Stimulated activated CD4-positive, alpha-beta T cell treated with anti-CD3 and anti-CD28 coated beads, Interleukin-12 subunit alpha, Interleukin-12 subunit beta, amount 100 ng/mL, for 4 hours (primary cell): ENCODE results near the gene MS4A7.
"Not testable (repeated sequence)": the region's sequence is repeated elsewhere in the genome, so short reads cannot be mapped to it uniquely, and the experiment has no call there.

Source experiments
- DNase-seq: peaks from one replicate; pipeline ENCODE4 v3.0.0-alpha.2; 2020

MS4A7 gene, protein sequence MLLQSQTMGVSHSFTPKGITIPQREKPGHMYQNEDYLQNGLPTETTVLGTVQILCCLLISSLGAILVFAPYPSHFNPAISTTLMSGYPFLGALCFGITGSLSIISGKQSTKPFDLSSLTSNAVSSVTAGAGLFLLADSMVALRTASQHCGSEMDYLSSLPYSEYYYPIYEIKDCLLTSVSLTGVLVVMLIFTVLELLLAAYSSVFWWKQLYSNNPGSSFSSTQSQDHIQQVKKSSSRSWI

DNA sequence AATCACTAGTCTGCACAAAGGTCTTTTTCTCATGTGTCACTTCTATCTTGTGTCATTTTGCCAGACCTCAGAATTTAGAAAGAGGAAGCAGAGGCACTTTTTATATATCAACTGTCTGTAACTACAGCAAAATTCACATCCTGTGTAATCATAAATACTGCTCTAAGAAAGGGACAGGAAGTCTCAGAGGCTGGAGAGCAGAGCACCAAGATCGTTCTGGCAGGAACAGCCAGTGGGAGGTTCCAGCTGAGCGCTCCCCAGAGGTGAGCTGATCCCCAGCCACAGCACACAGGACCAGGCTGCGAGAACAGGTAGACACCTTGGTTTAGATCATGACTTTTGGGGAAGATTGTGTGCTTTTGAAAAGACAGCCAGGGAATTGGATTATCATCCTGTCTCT, at the start of gene MS4A7:
Gene MS4A7 (plus strand): TSS at position 179 of the 400 bp plus-strand sequence. CDS start 4,610 bp downstream, outside the sequence.
- DNase-seq, result no peak

DNA sequence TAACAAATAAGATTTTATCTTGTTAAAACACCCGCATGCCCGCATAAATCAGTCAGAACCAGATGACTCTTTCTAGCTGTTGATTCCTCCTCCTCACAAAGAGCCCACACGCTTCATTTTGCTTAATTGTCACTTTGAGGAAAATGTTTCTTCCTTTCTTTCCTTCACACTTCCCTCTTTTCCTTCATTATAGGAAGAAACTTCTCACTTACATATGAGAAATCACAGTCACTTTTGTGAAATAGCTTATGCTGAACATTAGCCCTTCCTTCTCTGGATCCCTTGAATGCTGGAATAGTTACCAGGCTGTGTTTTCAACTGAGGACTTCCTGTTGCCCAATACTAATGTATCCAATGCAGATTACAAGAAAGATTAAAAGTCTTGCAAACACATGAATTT, 45.5 kb upstream of the MS4A7 start:
- no peak for DNase-seq

DNA sequence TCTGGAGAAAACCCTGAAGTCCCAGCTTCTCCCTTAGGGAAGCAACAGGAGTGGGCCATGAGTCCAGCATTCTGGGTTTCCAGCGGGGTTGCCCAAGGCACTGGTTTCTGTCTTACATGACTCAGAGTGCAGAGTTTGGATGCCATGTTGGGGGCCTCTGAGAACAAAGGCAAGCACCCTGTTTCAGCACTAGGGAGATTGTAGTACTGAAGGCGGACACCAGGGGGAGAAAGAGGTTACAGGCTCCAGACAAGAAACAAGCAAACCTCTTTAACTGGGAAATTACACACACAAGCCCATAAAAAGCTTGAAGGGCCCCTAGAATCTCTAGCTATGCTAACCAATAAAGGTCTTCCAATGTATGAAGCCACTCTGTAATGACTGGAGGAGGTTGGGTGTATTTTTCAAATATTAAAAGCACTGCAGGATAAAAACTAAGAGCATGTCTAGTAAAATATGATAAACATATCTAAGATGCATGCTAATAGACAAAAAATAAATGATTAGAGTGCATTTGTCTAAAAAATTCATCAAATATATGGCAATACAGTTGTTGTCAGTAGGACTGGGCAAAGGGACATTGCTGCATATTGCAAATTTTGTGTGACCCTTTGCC, 44.2 kb upstream of the MS4A7 start:
- peak; percentile 55 for DNase-seq

DNA sequence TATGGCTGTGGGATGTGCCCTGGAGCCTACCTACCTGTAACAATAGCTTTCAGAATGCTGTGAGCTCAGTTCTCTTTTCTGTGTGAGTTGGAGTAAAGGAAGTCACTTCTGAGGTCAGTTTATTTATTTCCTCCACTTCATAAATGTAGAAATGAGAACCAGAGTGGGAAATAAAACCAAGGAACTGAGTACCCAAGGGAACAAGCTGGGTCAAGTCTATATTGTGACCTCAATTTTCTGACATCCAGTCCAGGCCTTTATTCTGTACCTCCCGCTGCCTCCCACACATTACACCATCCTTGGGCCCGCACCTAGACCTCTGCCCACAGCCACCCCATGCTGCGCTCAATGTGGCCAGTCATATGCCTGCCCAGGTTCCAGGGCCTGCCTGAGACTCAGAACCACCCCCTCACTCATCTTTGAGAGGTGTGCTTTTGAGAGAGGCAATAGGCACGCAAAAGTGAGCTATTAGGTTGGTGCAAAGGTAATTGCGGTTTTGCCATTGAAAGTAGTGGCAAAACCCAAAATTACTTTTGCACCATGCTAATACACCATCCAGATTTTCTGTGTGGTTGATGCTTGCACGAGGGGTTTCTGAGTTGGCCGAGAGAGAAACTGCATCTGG, 41.5 kb upstream of the MS4A7 start:
- DNase-seq, result no peak

DNA sequence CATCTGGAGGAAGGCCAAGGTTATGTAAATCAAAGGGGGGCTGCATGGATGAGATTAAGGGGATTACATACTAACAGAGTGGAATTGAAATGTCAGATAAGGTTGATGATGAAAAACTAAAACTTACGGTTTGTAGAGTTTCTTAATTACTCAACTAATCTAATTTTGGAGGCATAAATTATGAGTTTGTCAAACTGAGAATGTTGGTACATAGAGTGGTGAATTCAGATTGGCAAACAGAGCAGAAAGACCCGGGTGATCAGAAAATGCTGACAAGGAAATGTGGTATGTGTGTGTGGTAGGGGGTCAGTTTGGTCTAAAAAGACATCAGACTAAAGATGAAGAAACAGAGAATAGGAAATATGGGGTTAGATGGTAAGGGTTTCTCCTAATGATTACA, 40.3 kb upstream of the MS4A7 start:
- DNase-seq, result no peak

DNA sequence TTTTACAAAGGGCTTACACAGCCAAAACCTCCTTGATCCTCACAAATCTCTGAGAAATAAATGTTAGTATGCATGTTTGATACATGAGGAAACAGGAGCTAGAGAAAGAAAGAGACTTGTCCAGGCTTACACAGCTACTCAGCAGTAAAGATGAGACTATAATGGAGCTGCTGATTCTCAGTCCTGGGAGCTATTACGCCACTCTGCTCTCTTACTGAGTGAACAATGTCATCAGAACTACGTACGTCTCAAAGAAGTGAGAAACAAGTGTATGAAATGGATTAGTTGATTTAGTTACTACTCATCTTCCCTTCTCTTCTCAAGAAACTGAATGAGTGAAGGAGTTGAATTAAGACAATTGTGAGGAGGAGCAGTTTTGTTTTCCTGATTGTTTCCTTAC, 39.0 kb upstream of the MS4A7 start:
- DNase-seq, result no peak

DNA sequence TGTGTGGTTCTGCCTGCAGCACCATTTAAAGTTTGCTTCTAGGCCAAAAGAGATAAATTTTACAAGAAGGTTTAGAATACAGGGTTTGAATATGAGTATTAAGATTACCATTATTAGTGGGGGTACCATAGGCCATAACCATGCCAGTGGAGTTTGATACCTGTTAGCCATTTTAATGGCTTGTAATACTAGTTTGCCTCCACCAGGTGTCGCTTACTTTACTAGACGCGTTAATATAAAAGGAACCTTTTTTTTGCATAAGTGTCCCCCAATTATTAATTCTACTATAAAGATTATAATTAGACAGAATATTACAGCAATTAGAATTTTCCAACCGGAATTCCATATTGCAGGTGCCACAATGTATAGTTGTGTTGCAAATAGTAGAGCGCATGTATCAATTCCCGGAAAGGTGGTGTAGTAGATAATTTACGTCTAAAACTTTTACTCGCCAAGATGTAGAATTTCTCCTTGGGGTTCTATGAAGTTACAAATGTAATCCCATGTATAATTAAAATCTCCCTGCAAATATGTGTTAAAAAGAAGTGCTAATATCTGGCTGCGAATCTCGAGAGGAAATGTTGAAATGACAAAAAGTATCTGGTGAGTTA, 35.1 kb upstream of the MS4A7 start:
- no peak for DNase-seq

DNA sequence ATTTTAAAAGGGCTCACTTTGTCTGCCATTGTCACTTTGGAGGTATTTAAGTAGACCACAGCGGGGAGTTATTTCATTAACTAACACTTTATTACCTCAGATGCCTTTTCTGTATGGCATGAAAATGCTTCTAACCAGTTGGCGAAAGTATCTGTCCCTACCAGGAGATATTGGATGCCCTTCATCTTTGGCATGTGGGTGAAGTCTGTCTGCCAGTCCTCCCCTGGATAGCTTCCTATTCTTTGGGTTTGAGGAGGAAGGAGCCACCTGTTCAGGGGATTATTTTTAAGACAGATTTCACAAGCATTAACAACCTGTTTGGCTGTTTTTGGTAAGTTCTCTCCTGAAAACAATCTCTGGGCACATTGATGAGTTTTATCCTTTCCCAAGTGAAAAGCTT, 34.2 kb upstream of the MS4A7 start:
- no peak for DNase-seq

DNA sequence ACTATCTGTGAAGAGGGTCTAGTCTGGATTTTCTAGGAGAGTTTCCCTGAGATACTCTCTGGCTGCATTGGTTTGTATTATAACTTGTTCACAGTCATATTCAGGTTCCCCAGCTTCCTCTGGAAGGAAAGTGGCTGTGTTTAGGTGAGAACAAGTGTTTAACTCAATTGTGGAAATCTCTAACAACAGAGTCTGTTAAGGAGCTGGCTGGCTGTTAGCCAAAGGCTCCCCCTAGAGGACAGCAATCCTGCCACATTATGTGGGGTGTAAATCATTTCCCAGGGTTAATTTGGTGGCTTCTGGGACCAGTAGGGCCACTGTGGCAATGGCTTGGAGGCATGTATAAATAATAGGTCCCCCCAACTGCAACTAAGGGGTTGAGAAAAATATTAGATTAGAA, 32.8 kb upstream of the MS4A7 start:
- peak; percentile 4 for DNase-seq

DNA sequence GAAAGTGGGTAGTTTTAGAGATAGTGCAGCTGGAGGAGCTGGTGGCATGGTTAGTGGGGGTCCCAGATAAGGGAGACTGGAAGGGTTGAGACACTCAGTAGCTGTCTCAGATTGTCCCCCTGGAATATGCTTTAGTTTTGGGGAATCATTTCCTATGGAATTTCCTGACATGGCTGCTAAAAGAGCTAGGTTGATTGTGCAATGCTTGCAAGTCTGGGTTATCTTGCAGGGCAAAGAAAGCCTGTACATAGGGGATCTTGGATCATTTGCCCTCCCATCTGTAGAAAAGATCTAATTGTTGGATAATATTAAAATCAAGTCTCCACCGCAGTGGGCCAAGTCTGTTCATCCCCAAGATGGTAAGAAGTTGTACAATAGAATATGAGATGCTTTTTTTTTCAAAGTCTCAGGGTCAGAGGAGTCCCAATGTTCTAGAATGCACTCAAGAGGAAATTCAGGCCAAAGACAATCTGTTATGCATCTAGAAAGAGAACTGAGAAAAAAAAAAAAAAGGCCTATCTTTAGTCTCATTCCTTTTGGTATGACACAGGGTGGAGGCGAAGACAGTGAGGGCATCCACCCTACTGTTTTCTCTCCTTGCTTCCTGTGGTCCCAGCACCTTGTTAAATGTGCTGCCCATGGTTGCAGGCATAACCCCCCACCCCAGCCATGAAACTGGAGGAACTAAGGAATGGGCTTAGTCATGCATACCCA, 31.1 kb upstream of the MS4A7 start:
- DNase-seq, result no peak

DNA sequence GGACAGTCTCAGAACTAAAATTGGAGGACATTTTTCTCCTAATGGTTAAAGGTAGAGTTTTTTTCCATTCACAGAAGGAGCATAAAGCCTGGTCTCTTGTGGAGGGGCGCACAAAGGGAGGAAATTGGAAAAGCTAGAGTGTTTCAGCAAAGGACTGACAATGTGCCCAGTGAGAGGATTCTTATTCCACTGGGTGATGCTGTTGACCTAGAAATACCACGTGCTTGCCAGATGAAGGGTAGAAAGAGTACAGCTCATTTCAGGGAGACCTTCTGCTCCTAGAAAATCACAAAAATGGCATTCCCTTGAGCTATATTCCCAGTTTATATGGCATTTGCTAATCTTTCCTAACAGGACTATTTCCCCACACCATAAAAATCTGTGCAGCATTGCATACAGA, 30.2 kb upstream of the MS4A7 start:
- no peak for DNase-seq

DNA sequence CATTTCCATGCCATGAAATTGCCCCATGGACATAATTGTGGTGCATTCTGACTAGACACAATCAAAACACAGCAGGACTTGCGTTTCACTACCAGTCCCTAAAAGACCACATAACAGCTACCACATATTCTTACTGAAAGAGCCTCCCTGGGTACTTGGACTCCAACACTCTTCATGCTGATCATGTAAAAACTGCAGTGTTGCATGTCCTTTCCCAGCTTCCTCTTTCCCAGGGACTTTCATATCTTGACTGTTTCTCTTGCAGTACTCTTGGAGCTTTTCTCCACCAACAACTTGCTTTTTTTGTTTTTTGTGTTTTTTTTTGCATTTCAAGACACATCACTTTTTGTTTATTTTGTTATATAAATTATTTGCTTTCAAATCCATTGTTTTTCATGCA, 28.3 kb upstream of the MS4A7 start:
- DNase-seq, result no peak

DNA sequence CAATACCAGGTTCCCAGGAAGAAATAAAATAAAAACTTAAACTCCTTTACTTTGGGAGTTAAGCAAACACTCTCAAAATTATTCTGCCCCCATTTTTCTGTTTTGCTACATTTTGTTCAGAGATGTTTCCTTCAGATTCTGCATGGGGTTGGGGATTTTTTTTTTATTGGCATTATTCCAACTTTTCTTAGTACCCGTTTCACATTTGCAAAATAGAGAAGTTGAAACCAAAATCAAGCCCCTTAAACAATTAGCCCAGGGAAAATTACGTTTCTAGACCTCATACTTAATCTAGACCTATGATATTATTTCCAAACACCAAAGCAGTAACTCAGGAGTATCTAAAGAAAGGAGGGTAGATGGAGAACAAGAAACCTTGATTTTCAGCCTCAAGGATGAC, 20.6 kb upstream of the MS4A7 start:
- DNase-seq, result no peak

DNA sequence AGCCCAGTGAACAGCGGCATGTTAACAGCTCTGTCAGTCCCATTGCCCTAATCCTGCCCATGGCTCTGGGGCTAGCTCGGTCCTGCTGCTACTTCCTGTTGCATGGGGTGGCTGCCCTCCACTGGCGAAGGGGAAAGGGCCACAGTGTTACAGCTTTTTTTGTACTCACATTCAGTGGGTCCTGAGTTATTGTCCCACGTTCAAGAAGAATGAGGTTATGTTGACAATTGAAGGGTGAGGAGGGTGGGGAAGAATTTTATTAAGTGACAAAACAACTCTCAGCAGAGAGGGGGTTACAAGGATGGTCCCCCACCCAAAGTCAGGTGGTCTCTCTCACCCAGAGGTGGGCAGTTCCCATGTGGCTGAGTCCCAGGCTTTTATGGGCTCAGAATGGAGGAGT, 17.7 kb upstream of the MS4A7 start:
- no peak for DNase-seq

DNA sequence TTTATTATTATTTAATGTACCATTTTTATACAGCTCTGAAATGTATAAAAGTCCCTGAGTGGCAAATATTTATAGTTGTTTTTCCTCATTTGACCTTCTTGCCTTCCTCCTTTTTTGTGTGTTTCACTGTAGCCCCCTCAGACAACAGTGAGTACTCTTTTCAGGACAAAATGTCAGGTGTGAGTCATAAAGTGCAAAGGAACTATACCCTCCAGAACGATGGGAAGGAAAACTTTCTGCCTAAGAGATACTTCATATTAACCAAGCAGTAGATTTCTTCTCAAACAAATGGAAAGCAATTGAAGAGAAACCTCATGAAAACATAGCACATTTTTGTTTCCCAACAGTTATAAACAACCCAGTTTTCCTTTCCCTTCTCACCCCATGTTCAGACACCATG, 16.1 kb upstream of the MS4A7 start:
- DNase-seq, result no peak

DNA sequence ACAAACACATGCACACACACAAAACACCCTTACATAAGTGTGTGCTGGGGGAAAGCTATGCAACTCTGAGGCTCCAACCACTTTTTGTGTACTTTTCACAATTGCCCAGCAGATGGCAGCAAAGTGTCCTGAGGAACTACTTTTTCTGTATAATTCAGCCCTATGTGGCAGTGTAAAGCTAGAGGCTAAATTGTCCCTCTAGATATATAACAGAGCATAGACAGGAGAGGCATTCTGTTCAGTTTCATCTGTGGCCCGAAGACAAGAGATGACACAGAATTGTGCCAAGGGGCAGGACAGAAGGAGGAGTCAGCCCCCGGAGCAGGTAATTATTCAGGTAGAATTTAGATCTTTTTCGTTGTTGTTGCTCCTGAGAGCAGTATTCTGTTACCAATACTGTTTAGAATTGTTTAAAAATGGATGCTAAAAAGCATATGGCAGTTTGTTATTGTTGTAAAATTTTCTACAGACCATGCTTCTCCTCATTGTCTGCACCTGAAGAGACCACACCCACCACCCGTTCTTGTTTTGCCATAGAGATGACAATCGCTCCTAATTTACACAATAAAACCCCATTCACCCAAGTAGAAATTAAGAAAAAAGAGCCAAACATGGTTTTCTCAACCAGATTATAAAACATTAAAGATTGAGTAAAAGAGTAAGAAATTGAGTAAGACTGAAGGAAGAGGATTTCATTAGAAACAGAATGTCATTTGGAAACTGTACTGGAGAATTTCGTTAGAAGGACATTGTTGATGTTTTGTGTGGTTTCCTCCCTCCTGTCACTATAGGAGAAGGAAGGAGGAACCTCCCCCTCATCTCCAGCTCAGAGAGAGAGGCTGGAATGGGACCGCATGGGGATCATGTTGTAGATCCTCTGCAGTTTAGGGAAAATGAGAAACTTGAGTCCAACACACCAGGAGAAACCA, 14.5 kb upstream of the MS4A7 start:
- DNase-seq, result peak; percentile 33

DNA sequence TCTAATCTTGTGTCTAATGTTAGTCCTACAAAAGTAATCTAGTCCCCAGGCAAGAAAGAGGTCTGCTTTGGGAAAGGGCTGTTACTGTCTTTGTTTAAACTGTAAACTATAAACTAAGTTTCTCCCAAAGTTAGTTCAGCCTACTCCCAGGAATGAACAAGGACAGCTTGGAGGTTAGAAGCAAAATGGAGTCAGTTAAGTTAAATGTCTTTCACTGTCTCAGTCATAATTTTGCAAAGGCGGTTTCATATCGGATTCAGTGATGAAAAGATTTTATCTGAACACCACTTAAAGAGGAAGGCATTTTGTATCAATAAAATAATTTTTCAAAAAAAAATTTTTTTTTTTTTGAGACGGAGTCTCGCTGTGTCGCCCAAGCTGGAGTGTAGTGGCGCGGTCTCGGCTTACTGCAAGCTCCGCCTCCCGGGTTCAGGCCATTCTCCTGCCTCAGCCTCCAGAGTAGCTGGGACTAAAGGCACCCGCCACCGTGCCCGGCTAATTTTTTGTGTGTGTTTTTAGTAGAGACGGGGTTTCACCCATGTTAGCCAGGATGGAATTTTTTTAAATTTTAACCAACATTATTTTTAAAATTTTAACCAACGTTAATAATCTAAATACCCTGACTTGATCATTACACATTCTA, 11.9 kb upstream of the MS4A7 start:
- not testable (repeated sequence) for DNase-seq

DNA sequence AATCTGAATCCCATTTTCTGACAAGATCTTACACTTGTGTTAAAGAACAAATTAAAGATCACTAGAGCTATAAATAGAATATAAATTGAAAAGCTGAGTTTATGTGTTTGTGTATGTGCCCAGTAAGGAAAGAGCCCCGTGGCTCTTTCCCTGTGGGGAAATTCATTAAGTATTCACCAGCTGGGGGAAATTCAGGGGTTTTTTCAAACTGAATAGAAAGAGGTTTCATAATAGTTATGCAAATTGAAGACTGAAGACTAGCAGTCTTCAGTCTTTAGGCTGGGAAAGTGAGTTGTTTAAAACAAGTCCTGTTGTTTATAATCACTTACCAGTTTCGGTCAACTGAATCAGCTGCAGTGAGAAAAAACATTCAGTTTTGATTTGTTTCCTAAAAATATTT, 11.3 kb upstream of the MS4A7 start:
- no peak for DNase-seq

DNA sequence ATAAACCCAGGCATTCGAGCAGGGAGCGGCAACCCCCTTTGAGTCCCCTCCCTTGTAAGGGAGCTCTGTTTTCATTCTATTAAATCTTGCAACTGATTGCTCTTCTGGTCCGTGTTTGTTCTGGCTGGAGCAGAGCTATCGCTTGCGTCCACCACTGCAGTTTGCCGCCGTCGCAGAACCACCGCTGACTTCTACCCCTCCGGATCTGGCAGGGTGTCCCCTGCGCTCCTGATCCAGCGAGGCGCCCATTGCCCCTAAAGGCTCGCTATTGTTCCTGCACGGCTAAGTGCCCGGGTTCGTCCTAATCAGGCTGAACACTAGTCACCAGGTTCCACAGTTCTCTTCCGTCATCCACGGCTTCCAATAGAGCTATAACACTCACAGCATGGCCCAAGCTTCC, 10.4 kb upstream of the MS4A7 start:
- DNase-seq, result no peak

DNA sequence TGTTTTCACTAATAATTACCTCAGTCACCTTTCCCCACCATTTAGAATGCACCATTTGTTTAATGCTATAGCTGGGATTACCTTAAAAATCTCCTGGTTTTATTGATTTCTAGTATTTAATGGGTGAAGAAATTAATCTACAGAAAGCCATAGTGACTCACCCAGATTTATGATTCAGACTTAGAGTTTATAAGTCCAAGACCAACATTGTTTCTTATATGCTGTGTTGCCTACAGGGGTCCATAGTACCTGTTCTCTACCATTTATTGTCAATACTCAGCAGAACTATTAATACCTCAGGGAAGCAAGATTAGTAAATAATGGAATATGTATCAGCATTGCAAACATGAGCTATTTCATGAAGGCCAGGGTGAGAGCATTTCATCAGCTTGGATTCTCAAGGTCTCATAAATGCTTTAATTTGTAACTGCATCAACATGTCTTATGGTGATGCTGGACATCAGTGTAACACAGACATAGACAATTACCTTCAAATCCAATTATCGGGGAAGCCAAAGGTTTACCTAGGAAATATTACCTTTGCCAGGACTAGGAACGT, 8.0 kb upstream of the MS4A7 start:
- DNase-seq, result no peak

DNA sequence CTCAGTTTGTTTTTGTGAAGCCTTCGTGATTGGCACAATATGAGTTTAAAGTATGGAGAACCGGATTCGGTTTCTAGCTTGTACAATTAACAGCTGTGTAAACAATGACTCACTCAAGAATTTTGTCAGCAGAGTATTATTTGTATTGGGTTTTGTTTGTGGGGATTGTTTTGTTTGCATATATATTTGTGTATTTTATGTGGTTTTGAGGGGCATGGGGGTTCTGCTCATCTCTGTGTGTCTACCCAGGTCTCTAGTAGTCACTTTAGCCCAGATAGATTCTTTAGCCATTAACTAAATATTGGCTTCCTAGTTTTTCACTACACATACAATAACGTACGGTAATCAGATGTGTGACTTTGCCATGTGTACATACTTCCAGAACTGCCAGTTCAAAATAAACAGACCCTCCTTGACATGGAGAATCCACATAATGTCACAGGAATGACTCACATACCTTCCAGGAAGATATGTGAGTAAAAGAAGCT, 7.5 kb upstream of the MS4A7 start:
- DNase-seq, result no peak
